NCI-H128 (cell line): ENCODE results near the gene UFD1.
"Not testable (repeated sequence)": the region's sequence is repeated elsewhere in the genome, so short reads cannot be mapped to it uniquely, and the experiment has no call there.

ENCODE experiments used
- DNase-seq: peaks from one replicate; lab custom pipeline; 2025; ENCODE audit not compliant: unreplicated experiment; lab: John Stamatoyannopoulos, UW

Gene UFD1

GRCh38 chr22:19450363-19451175 is 28.4 kb downstream of the UFD1 start:
- DNase-seq, result no peak

GRCh38 chr22:19449422-19449767 is 29.6 kb downstream of the UFD1 start:
- no peak for DNase-seq

GRCh38 chr22:19448739-19449421 is 30.1 kb downstream of the UFD1 start:
- no peak for DNase-seq

- DNase-seq, result peak; percentile 56
Observed at GRCh38 chr22:19448076-19448607, 30.9 kb downstream of the UFD1 start.

GRCh38 chr22:19447330-19448075 is 31.5 kb downstream of the UFD1 start, which contains the start of gene C22orf39:
C22orf39 (minus strand) TSS chr22:19447711; CDS start chr22:19447688, 23 bp downstream.
- DNase-seq, result peak; percentile 80

- no peak for DNase-seq
Observed at GRCh38 chr22:19446603-19447329, 32.2 kb downstream of the UFD1 start.

GRCh38 chr22:19445279-19445982 is 33.6 kb downstream of the UFD1 start:
- DNase-seq, result not testable (repeated sequence)

GRCh38 chr22:19443544-19444211 is 35.3 kb downstream of the UFD1 start:
- no peak for DNase-seq

- no peak for DNase-seq
Observed at GRCh38 chr22:19442166-19442565, 36.8 kb downstream of the UFD1 start.

GRCh38 chr22:19440411-19441195 is 38.4 kb downstream of the UFD1 start:
- DNase-seq, result no peak

- no peak for DNase-seq
Observed at GRCh38 chr22:19438298-19438697, 40.7 kb downstream of the UFD1 start.

GRCh38 chr22:19436444-19437161 is 42.4 kb downstream of the UFD1 start:
- DNase-seq, result not testable (repeated sequence)

GRCh38 chr22:19434829-19435580 is 44.0 kb downstream of the UFD1 start:
- no peak for DNase-seq

GRCh38 chr22:19434401-19434800 is 44.6 kb downstream of the UFD1 start:
- DNase-seq, result no peak

- peak; percentile 52 for DNase-seq
Observed at GRCh38 chr22:19432133-19432851, 46.7 kb downstream of the UFD1 start, which contains the start of gene MRPL40. MRPL40 (plus strand) TSS chr22:19432545; CDS start chr22:19432555, 10 bp downstream.

GRCh38 chr22:19431649-19432132 is 47.3 kb downstream of the UFD1 start, which contains the start of gene HIRA:
HIRA (minus strand) TSS chr22:19431733; CDS start chr22:19431476, 257 bp downstream.
- DNase-seq, result peak; percentile 37
